K562 (cell line): Measurements from ENCODE around the gene RPL19. TPM values are rescaled to one million over a fixed set of nuclear protein-coding genes. Genes with fewer than 3 reads are reported as not detected.

Source experiments
- CEBPG ChIP-seq, 3 experiments: fragments of 200-800 bp in 1 of 3; sonication (Bioruptor generic) in 1 of 3; sonication (generic) in 1 of 3; formaldehyde crosslinking in 1 of 3; IDR thresholded peaks in 2 of 3; conservative IDR thresholded peaks in 1 of 3; 2 replicates each; pipeline versions ENCODE4 v1.6.1 to v1.8.0; 2016 to 2022; ENCODE audit warnings: missing compliant biosample characterization in 2 of 3, missing genetic modification characterization in 2 of 3, mild to moderate bottlenecking in 1 of 3, missing genetic modification reagents in 1 of 3
- CXXC5 ChIP-seq: fragments of 250-450 bp; sonication (Bioruptor Pico); IDR thresholded peaks from 2 replicates; pipeline ENCODE4 v1.8.0; 2022; ENCODE audit warnings: inconsistent platforms, mild to moderate bottlenecking, moderate library complexity
- FOS ChIP-seq: IDR thresholded peaks from 3 replicates; pipeline ENCODE4 v1.6.1; 2011; ENCODE audit not compliant: insufficient read length; ENCODE audit errors: extremely low read depth
- POLR2AphosphoS2 ChIP-seq: IDR thresholded peaks from 2 replicates; pipeline ENCODE4 v1.6.1; 2012; ENCODE audit warnings: low read length, improper control_type of control experiment
- POLR3A ChIP-seq: IDR thresholded peaks from 2 replicates; pipeline ENCODE4 v1.6.1; 2011; ENCODE audit warnings: borderline replicate concordance, mild to moderate bottlenecking, moderate library complexity; ENCODE audit not compliant: insufficient read length, insufficient read depth; ENCODE audit errors: extremely low read depth
- ZBTB43 ChIP-seq: sonication (generic); formaldehyde crosslinking; IDR thresholded peaks from 2 replicates; pipeline ENCODE4 v1.8.0; 2023; ENCODE audit warnings: mild to moderate bottlenecking, missing genetic modification reagents
- ZBTB9 ChIP-seq: fragments of 450-650 bp; formaldehyde crosslinking; IDR thresholded peaks from 2 replicates; pipeline ENCODE4 v1.4.0; 2020; ENCODE audit warnings: mild to moderate bottlenecking, moderate library complexity
- ZEB2 ChIP-seq: fragments of 450-650 bp; IDR thresholded peaks from 2 replicates; pipeline ENCODE4 v1.6.1; 2016
- ZFP91 ChIP-seq: sonication (generic); formaldehyde crosslinking; IDR thresholded peaks from 2 replicates; pipeline ENCODE4 v1.8.0; 2022; ENCODE audit warnings: mild to moderate bottlenecking, missing genetic modification reagents
- ZNF407 ChIP-seq: fragments of 450-650 bp; IDR thresholded peaks from 2 replicates; pipeline ENCODE4 v1.6.1; 2016; ENCODE audit warnings: low read depth
- ZNF561 ChIP-seq: fragments of 450-650 bp; formaldehyde crosslinking; conservative IDR thresholded peaks from 2 replicates; pipeline ENCODE4 v1.4.0; 2020; ENCODE audit warnings: mild to moderate bottlenecking, moderate library complexity
- ZNF586 ChIP-seq: fragments of 450-650 bp; formaldehyde crosslinking; conservative IDR thresholded peaks from 2 replicates; pipeline ENCODE4 v1.4.0; 2020; ENCODE audit warnings: mild to moderate bottlenecking, moderate library complexity
- polyA plus RNA-seq, 8 experiments: library from polyadenylated mRNA; depleted of rRNA in 4 of 8; stranded (reverse) in 5 of 8; unstranded in 3 of 8; fragments of >200 nt; fragmentation: Nextera tagmentation in 2 of 8; fragmentation: Illumina TruSeq in 1 of 8; extraction: Ambion mirVana in 2 of 8; extraction: Trizol in 1 of 8; gene quantifications; 2 replicates each; pipeline versions ENCODE4 v1.2.1 to v1.2.3, GENCODE V29; 2011 to 2014; ENCODE audit warnings: inconsistent platforms in 1 of 8, missing spikeins in 1 of 8
- total RNA-seq, 7 experiments: library from RNA; depleted of rRNA in 6 of 7; stranded (reverse); fragments of >200 nt in 6 of 7; fragmentation: Illumina TruSeq in 2 of 7; extraction: Trizol in 2 of 7; gene quantifications; 2 replicates each; pipeline versions ENCODE4 v1.2.1 to v1.2.3, GENCODE V29; 2011 to 2021; ENCODE audit warnings: low replicate concordance in 1 of 7

RPL19 gene
- total and polyA plus RNA-seq, 9 of the 15 experiments (the other 6 are each of a cell fraction or from before 2014, with no cell fraction given) = 2,263 to 4,614 (median 3,727) TPM

- no peak for TF ChIP-seq POLR3A
- TF ChIP-seq CXXC5 (CRISPR knock-in tag) = no peak; the same call in 1 of the 2 replicates
- TF ChIP-seq ZNF561 (CRISPR knock-in tag) = no peak
- no peak for TF ChIP-seq ZNF586 (CRISPR knock-in tag)
- TF ChIP-seq ZEB2 = 0 out of 2 replicates have a peak, but pooled peaks have one; percentile 39
- TF ChIP-seq ZBTB43 = no peak
- no peak; the same call in 1 of the 2 replicates for TF ChIP-seq POLR2AphosphoS2
- TF ChIP-seq ZNF407 = no peak
- no peak for TF ChIP-seq FOS
- no peak for TF ChIP-seq ZBTB9 (CRISPR knock-in tag)
- TF ChIP-seq CEBPG (CRISPR knock-in tag; IDR thresholded peaks at IDR 0.05) = no peak
- TF ChIP-seq CEBPG (tag; conservative IDR thresholded peaks at IDR 0.05 in 1 of 2, IDR thresholded peaks at IDR 0.05 in 1 of 2) = no peak
- TF ChIP-seq ZFP91 (CRISPR knock-in tag) = no peak
Measured at GRCh38 chr17:39200070-39200879, at the start of gene RPL19 (continued).
